SIG-M5 treated with dmso at 0.1 percent for 504 hours (cell line): Measurements from ENCODE around the gene ZNF862.

ENCODE experiments used
- DNase-seq: peaks from one replicate; lab custom pipeline; 2025; ENCODE audit not compliant: unreplicated experiment; lab: John Stamatoyannopoulos, UW

The ZNF862 gene

DNA sequence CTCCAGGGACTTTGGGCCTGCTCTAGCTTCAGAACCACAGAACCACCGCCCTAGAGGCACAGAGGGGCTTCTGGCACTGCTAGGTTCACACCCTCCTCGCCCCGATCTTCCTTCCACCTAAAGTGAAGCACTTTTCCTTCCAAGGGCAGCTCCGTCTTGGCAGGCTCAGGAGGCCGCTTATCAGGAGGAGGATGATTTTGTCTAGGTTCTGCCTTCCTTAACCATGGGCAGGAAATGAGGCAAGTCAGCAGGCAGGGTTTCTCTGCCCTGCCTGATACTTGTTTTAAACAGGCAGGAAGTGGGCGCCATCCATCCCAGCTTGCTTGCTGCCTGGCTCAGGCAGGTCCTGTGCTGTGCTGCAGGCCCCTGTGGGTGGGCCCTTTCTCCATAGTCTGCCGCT lies 27.3 kb downstream of the ZNF862 start:
- DNase-seq: no peak

- no peak for DNase-seq
Measured at GRCh38 chr7:149866139-149866778, 28.1 kb downstream of the ZNF862 start.

DNA sequence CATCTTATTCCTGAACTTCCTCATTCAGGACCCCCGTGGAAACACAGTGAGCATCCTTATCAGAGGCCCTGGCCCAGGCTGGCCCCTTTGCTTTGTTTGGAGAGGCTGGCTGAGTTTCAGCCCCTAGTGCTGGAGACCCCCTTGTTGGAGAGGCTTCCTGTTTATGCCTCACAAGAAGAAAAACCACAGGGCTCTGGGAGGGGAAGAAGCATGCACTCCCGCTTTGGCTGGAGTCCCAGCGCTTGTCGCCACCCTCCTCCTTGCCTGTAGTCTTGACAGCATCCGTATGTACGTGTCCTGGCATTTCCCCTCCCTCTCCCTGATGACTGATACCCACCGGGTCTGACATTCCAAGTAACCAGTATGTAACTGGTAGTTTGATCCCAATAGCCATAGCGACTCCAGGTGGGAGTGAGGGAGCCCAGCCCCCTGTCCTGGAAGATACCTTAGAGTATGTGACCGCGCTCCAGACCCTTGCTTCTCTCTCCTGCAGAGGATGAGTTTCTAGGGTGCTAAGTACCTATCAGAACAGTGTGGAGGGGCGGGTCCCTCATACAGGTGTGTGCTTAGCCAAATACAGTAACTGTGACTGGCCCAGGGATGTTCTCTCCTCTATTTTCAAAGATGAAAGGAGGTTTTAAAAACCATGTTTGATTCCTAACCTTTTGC lies 28.7 kb downstream of the ZNF862 start:
- no peak for DNase-seq

- no peak for DNase-seq
Measured at GRCh38 chr7:149867762-149868622, 29.8 kb downstream of the ZNF862 start.

DNA sequence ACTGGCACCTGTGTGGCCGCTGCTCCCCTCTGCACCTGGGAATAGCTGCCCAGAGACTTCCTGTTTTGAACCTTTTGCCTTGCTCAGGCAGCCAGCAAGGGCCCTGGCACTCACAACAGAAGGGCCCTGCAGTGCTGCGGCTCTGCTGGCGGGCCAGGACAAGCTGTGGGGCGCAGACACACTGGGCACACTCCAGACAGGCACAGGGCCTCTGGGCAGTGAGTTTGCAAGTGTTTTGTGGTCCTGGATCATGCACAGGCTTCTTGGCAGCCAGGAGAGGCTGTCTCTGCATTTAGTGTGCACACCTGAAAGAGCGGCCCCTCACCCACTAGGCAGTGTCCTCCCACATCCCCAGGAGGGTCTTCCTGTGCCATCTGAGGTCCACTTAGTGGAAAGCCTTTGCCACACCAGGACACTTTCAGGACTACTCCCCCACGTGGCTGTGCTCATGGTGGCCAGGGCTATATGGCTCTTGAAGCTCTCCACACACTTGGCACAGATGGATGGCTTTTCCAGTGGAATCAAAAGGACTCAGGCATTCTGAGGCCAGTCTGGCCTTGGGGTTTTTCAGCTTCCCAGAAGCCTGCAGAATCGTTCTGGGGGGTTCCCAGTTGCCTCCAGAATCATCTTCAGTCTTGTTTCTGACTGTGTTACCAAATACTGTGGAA lies 30.6 kb downstream of the ZNF862 start:
- no peak for DNase-seq

DNA sequence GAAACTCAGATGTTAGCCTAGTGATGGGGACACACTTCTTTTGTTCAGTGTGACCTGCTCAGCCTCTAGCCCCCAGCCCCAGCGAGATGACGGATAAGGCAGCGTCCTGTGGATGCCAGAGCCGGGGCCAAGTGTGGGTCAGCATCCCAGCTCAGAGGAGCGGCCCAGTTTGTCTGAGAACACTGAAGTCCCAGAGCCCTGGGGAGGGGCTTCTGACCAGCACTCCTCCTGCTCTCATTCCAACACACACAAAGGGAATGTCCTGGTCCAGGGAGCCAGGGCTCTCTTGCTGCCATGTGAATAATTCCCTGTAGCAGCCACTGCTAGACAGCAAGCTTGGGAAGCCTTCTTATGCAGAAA lies 31.1 kb downstream of the ZNF862 start:
- DNase-seq: no peak

DNA sequence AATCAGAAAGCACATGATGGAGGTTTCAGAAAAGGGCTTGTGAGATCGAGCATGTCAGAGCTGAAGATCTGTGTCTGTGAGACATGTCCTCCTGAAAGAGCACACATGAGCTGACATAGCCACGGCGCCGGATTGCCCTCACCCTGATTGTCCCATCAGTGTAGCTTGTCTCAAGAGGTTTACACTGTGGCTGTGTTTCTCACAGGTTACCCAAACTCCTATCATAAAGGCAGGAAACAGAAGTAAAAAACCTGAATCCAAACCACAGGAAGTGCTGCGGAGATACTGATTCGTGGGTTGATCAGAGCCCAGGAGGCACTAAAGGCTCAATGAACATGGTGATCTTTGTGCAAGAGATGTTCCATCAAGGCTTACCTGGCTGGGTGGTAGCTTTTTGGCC lies 31.7 kb downstream of the ZNF862 start:
- no peak for DNase-seq

DNA sequence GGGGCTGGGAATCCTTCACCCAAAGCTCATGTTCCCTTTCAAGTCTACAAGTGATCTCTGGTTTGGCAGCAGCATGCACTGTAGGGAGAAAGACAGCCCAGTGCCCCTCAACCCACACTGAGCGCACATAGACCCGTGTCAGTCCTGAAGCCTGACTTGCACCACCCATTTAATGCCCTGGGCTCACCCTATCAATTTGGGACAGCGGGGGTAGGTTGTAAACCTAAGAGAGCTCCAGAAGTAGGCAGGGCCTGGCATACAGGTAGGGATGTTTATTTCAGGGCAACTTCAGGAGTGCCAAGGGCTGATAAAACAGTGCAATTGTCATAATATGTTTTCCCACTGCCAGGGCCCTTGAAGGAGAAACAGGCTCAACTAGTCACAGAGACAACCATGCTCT lies 32.1 kb downstream of the ZNF862 start:
- no peak for DNase-seq

DNA sequence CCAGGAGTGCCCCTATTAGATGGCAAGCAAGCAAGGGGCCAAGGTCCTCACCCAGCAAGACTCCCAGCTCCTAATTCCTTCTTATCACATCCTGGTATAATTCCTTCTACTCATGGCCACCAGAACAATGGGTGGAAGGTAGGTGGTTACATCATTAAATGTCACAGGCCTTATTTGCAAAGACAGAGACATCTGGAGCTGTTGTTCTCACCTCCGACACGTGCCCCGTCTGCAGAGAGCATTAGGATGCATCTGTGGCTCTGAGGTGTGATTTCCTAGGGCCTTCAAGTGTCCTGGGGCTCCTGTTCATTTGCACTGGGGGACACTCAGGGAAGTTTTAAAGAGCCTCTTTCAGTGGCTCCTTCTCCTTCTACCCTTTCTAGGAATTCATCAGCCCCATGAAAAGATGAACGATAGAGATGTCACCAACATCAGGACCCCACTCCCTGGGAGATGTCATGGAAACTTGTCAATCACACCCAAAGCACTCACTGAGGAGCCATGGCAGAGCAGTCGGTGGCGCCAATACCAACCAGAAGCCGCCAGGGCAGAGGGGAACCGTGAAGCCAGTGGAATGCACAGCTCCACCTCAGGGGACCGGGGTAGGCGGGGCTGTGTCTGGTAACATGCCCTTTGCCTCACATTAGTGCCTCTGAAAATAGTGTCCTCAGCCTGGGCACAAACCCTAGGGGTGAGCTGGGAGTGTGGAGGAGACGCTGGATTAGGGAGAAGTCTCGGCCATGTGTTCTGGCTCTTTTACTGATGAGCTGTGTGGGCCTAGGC lies 32.7 kb downstream of the ZNF862 start:
- no peak for DNase-seq

- no peak for DNase-seq
Measured at GRCh38 chr7:149871576-149871975, 33.4 kb downstream of the ZNF862 start.

DNA sequence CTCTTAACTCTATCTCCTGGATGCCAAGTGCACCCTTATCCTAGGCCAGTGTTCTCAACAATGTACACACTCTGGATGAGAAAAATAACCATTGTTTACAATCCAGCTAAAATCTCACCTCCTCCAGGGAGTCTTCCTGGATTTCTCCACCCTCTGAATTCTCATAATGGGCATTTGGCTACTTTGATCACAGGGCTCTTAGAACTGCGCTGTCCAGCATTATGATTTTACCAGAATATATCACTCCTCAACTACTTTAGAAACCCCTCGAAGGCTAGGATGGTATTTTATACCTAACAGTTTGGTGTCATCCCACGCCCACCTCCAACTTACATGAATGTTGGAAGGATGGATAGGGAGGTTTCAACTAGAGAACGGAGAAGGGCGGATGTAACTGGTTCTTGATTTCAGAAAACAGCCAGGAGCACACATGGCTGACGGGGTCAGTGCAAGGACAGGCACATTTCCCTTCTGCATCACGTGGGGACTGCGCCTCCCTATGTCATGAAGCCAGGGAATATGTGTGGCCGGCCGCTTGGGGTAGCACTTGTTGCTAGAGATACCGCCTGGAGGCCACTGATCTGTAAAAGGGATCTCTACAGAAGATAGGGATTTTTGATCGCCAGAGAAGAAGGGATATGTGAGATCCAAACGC lies 34.4 kb downstream of the ZNF862 start:
- DNase-seq: peak; percentile 80

DNA sequence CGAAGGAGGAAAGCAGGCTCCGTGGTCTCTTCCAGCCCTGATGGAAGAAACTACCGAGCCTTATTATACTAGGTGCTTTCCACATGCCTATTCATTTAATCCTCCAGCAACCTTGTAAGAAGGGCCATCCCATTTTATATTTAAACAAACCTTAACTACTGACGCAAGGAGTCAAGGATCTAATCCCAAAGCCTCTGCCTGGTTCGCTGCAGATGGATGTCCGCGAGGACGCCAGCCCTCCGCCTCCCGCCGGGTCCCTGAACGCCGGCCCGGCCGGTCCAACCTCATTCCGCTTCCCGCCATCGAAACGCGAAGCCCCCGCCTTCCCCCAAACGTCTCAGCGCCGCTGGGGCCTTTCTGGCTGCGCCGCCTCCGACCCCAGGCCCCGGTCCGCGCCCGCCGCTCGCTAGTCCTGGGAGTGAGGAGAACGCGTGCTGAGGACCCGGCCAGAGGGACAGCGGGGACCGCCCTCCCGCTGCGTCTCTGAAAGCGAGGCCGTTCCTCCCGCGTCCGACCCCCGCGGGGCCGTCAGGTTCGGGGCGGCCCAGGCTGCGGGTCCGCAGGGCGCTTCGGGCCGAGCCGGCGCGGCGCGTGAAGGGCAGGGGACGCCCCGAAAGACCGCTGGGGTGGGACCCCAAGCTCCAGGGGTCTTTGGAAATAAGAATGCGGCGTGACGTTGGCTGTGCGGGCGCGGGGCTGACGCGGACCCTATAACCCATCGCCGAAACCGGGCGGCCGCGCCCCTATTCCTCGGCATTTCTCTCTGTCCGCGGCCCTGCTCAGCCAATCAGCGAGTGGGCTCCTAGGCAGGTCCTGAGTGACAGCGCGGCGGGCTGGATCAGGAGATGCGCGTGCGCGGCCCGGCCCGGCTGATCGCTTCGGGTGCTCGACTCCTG lies 35.1 kb downstream of the ZNF862 start, which contains the start of gene ATP6V0E2:
Gene ATP6V0E2 (plus strand): TSS at position 896 of the 896 bp plus-strand sequence. CDS start 97 bp downstream, outside the sequence.
- peak; percentile 88 for DNase-seq

DNA sequence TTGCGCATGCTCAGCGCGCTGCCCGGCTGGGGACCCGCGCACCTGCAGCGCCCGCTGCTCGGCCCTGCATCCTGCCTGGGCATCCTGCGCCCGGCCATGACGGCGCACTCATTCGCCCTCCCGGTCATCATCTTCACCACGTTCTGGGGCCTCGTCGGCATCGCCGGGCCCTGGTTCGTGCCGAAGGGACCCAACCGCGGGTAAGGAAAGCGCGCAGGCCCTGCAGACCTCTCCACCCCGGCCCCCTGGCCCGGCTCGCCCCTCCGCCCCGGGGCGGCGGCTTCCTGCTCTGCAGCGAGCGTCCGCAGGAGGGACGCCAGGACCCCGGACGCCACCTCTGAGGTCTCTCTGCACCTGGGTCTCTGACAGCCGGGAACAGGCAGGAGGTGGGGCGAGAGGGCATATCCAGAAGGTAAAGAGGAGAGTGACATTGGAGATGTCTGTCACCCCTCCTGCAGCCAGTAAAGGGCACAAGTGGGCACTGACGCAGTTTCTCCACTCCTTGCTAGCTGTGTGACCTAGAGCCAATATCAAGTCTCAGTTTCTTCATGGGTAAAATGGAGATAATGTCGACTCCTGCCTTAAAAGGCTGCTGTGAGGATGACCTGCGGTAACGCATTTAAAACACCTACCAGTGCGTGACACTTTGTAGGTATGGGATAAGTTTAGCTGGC lies 35.9 kb downstream of the ZNF862 start:
- DNase-seq: no peak

DNA sequence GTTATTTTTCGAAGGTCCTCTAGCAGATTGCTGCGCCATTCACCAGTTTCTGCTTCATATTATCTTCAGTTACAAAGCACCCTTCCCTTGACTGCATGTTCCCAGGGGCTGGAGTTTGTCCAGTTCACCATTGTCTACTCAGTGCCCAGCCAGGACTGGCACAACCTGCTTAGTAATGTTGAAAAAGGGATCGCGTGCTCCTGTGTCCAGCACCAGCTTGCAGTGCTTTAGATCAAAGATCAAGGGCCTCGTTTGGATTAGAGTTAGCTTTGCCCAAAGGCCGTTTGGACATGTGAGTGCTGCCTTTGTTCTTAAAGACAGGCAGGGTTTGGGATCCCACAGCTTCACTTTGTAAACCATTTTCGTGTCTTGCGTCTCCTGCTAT lies 36.5 kb downstream of the ZNF862 start:
- DNase-seq: no peak

GRCh38 chr7:149875396-149875795 lies 37.2 kb downstream of the ZNF862 start:
- DNase-seq: no peak

DNA sequence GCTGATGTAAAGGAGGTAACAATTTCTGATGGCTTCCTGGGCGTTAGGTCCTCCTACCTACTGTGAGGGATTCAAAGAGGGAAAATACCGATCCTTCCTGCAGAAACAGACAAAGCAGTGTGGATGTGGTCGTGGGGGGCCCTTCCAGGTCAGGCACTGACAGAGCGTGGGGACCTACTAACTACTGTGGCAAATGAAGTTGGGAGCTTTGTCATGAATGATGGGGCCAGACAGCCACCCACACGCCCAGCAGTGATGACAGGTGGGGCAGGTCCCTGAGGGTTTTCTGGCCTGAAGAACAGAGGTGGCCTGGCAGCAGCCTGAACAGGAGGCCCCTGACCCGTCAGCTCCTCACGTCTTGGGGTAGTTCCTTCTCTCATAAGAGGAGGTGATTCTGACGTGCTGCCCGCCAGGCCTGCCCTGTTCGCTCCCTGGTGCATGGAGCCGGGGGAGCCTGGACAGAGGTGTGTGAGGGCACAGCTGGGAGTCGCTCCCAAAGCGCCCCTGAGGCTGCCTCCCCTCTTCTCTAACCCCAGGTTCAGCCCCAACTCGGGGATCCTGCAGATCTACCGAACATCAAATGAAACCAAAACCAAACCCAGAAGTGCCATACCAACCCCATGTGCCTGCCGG lies 39.8 kb downstream of the ZNF862 start:
- DNase-seq: no peak

DNA sequence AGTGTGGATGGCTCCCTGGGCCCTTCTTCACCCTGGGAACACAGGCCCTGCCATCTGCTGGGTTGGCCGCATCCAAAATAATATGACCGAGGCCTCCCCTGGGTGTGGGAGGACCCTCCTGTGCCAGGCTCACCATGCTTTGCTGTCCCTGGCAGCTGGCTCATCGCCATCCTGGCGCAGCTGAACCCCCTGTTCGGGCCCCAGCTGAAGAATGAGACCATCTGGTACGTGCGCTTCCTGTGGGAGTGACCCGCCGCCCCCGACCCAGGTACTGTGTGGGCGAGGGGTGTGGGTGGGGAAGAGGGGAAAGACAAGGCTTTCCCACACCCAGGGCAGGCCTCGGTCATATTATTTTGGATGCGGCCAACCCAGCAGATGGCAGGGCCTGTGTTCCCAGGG lies 40.3 kb downstream of the ZNF862 start:
- DNase-seq: no peak

GRCh38 chr7:149879271-149879743 lies 41.1 kb downstream of the ZNF862 start:
- DNase-seq: no peak
